ENCODE data around the gene SHLD1. TPM values are rescaled to one million over a fixed set of nuclear protein-coding genes. Genes with fewer than 3 reads are reported as not detected.
A peak's percentile ranks its signal among the peaks of the same experiment; 100 is the strongest.
"Not testable (repeated sequence)": the region's sequence is repeated elsewhere in the genome, so short reads cannot be mapped to it uniquely, and the experiment has no call there.

SHLD1 gene
- total and polyA plus RNA-seq, 2 experiments from 2014 or later, result 1.4 to 15.0 TPM

DNA sequence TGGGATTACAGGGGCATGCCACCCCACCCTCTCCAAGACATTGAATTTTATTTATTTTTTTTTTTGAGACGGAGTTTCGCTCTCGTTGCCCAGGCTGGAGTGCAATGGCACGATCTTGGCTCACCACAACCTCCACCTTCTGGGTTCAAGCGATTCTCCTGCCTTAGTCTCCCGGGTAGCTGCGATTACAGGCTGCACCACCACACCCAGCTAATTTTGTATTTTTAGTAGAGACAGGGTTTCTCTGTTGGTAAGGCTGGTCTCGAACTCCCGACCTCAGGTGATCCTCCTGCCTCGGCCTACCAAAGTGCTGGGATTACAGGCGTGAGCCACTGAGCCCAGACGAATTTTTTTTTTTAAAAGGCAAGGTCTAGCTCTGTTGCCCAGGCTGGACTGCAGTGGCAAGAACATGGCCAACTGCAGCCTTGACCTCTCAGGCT lies 669 bp upstream of the SHLD1 start:
- H2AFZ ChIP-seq, result peak overlapping the region; percentile 43; the same call in 1 of the 2 replicates
- not testable (repeated sequence) for H3K27ac ChIP-seq (ENCODE audit: low read depth)

DNA sequence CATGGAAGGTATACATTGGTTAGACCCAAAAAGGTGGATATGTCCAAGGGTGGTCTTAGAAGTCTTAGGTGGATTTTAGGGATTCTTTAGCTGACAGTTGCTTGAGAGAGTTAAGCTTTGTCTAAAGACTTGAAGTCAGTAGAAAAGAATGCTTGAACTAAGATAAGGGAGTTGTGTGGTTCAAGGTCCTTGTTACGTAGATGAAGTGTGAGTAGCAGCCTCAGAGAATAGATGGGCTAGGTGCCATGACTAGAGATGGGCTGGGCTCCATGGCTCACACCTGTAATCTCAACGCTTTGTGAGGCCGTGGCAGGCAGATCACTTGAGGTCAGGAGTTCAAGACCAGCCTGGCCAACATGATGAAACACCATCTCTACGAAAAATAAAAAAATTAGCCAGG lies 1.7 kb downstream of the SHLD1 start:
- no peaks in the 10 kb centered on the region for H3K27me3 ChIP-seq (ENCODE audit: insufficient read depth)
- no peaks in the 10 kb centered on the region for H4K20me1 ChIP-seq (replicated peaks; ENCODE audit: insufficient read depth)
- TF ChIP-seq REST (IDR thresholded peaks at IDR 0.05; ENCODE audit: unreplicated experiment), result no peak
- no peak for TF ChIP-seq ETS1 (IDR thresholded peaks at IDR 0.05)
- no peak for TF ChIP-seq CREB1 (CRISPR knock-in tag; IDR thresholded peaks at IDR 0.05; ENCODE audit: low read depth)
- TF ChIP-seq ZNF114 (CRISPR knock-in tag; IDR thresholded peaks at IDR 0.05), result no peak
- TF ChIP-seq CTCF (conservative IDR thresholded peaks at IDR 0.05; ENCODE audit: low read depth in 2 of 2), result no peak
- TF ChIP-seq, protein P1, sequence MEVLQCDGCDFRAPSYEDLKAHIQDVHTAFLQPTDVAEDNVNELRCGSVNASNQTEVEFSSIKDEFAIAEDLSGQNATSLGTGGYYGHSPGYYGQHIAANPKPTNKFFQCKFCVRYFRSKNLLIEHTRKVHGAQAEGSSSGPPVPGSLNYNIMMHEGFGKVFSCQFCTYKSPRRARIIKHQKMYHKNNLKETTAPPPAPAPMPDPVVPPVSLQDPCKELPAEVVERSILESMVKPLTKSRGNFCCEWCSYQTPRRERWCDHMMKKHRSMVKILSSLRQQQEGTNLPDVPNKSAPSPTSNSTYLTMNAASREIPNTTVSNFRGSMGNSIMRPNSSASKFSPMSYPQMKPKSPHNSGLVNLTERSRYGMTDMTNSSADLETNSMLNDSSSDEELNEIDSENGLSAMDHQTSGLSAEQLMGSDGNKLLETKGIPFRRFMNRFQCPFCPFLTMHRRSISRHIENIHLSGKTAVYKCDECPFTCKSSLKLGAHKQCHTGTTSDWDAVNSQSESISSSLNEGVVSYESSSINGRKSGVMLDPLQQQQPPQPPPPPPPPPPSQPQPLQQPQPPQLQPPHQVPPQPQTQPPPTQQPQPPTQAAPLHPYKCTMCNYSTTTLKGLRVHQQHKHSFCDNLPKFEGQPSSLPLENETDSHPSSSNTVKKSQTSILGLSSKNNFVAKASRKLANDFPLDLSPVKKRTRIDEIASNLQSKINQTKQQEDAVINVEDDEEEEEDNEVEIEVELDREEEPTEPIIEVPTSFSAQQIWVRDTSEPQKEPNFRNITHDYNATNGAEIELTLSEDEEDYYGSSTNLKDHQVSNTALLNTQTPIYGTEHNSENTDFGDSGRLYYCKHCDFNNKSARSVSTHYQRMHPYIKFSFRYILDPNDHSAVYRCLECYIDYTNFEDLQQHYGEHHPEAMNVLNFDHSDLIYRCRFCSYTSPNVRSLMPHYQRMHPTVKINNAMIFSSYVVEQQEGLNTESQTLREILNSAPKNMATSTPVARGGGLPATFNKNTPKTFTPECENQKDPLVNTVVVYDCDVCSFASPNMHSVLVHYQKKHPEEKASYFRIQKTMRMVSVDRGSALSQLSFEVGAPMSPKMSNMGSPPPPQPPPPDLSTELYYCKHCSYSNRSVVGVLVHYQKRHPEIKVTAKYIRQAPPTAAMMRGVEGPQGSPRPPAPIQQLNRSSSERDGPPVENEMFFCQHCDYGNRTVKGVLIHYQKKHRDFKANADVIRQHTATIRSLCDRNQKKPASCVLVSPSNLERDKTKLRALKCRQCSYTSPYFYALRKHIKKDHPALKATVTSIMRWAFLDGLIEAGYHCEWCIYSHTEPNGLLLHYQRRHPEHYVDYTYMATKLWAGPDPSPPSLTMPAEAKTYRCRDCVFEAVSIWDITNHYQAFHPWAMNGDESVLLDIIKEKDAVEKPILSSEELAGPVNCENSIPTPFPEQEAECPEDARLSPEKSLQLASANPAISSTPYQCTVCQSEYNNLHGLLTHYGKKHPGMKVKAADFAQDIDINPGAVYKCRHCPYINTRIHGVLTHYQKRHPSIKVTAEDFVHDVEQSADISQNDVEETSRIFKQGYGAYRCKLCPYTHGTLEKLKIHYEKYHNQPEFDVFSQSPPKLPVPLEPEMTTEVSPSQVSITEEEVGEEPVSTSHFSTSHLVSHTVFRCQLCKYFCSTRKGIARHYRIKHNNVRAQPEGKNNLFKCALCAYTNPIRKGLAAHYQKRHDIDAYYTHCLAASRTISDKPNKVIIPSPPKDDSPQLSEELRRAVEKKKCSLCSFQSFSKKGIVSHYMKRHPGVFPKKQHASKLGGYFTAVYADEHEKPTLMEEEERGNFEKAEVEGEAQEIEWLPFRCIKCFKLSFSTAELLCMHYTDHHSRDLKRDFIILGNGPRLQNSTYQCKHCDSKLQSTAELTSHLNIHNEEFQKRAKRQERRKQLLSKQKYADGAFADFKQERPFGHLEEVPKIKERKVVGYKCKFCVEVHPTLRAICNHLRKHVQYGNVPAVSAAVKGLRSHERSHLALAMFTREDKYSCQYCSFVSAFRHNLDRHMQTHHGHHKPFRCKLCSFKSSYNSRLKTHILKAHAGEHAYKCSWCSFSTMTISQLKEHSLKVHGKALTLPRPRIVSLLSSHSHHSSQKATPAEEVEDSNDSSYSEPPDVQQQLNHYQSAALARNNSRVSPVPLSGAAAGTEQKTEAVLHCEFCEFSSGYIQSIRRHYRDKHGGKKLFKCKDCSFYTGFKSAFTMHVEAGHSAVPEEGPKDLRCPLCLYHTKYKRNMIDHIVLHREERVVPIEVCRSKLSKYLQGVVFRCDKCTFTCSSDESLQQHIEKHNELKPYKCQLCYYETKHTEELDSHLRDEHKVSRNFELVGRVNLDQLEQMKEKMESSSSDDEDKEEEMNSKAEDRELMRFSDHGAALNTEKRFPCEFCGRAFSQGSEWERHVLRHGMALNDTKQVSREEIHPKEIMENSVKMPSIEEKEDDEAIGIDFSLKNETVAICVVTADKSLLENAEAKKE (CRISPR knock-in tag; IDR thresholded peaks at IDR 0.05), result no peak
- TF ChIP-seq STAT1 (IDR thresholded peaks at IDR 0.05; ENCODE audit: unreplicated experiment), result no peak
- TF ChIP-seq EZH2phosphoT487 (IDR thresholded peaks at IDR 0.05; ENCODE audit: unreplicated experiment), result no peak
- TF ChIP-seq JUNB (IDR thresholded peaks at IDR 0.05; ENCODE audit: unreplicated experiment), result no peak

More for the DNA sequence above, 669 bp upstream of the SHLD1 start:
- H3K79me2 ChIP-seq (replicated peaks; ENCODE audit: insufficient read depth); H3K4me1 ChIP-seq (ENCODE audit: insufficient read depth); DNase-seq (ENCODE audit: low spot score); H4K20me1 ChIP-seq (replicated peaks; ENCODE audit: insufficient read depth); H3K4me3 Mint-ChIP-seq; H3K9me3 Mint-ChIP-seq; H3K9me2 ChIP-seq (ENCODE audit: insufficient read depth); H3K36me3 Mint-ChIP-seq (ENCODE audit: low read depth); H3K27ac Mint-ChIP-seq; H3F3A ChIP-seq (replicated peaks; ENCODE audit: low read depth); H3K36me3 ChIP-seq (ENCODE audit: insufficient read depth); H3K27me3 Mint-ChIP-seq (ENCODE audit: insufficient read depth, low read depth, poor library complexity); H3K4me3 ChIP-seq; ATAC-seq; H3K4me2 ChIP-seq; H3K27me3 ChIP-seq (ENCODE audit: insufficient read depth): not testable (repeated sequence)
- H3K4me1 Mint-ChIP-seq, result peaks cover 11% of the 10 kb centered on the region

More for the DNA sequence above, 1.7 kb downstream of the SHLD1 start:
- DNase-seq (ENCODE audit: low spot score) (peak; percentile 13), ATAC-seq (no peak)
- Mint-ChIP-seq H3K36me3 (ENCODE audit: low read depth) (peaks cover 3% of the 10 kb centered on the region; the same call in 2 of the 3 replicates), H3K27me3 (ENCODE audit: insufficient read depth, low read depth, poor library complexity) (peaks cover 4% of the 10 kb centered on the region), H3K4me1 (peaks cover 11% of the 10 kb centered on the region), H3K27ac (no peak overlapping the region), H3K4me3 (peak overlapping the region; percentile 82; the same call in 1 of the 3 replicates), H3K9me3 (peaks cover 3% of the 10 kb centered on the region; the same call in 2 of the 3 replicates)
- H3K9me2 ChIP-seq (ENCODE audit: insufficient read depth), result 0 out of 2 replicates have a peak, but pooled peaks cover 6% of the 10 kb centered on the region
- no peak overlapping the region for H3K4me3 ChIP-seq
- peak overlapping the region; percentile 87 for H3K27ac ChIP-seq (ENCODE audit: low read depth)
- H3K79me2 ChIP-seq (replicated peaks; ENCODE audit: insufficient read depth), result no peaks in the 10 kb centered on the region
- H3K36me3 ChIP-seq (ENCODE audit: insufficient read depth), result no peaks in the 10 kb centered on the region
- no peak overlapping the region for H3K4me2 ChIP-seq
- no peak overlapping the region for H2AFZ ChIP-seq
- H3K4me1 ChIP-seq (ENCODE audit: insufficient read depth), result peaks cover 8% of the 10 kb centered on the region
- H3F3A ChIP-seq (replicated peaks; ENCODE audit: low read depth), result no peaks in the 10 kb centered on the region
